ENCODE results near the gene CLEC2A.

GRCh38 chr12:9969673-9970072 lies 37.5 kb upstream of the CLEC2A start:
- no peak for TF ChIP-seq CTCF (IDR thresholded peaks at IDR 0.05)
- no peak for TF ChIP-seq POLR2AphosphoS5 (IDR thresholded peaks at IDR 0.05)
- TF ChIP-seq POLR2A (IDR thresholded peaks at IDR 0.05) = no peak
